Measurements from ENCODE around the gene FRMD5.

The FRMD5 gene

DNA sequence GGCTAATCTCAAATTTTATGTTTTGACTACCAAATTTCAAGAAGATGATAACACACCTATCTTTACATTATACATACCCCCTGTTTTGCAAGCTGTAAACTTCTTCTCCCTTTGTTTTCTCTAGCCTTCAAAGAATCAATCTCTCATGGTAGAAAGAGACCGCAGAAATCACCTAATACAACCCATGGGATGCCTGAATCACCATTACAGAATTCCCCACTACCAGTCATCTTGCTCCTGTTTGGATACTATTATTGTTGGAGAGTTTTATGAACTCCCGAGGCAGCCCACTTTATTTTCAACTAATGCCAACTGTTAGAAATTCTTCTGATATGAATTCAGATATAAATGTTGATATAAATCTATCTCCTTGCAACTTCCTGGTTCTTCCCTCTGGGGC lies 110.9 kb downstream of the FRMD5 start:
- Histone ChIP-seq H3K79me2 (ENCODE audit: insufficient read depth, low read depth) (no peaks in the 10 kb centered on the region), H2AFZ (ENCODE audit: low read depth) (no peak overlapping the region), H3K27ac (no peak overlapping the region)

DNA sequence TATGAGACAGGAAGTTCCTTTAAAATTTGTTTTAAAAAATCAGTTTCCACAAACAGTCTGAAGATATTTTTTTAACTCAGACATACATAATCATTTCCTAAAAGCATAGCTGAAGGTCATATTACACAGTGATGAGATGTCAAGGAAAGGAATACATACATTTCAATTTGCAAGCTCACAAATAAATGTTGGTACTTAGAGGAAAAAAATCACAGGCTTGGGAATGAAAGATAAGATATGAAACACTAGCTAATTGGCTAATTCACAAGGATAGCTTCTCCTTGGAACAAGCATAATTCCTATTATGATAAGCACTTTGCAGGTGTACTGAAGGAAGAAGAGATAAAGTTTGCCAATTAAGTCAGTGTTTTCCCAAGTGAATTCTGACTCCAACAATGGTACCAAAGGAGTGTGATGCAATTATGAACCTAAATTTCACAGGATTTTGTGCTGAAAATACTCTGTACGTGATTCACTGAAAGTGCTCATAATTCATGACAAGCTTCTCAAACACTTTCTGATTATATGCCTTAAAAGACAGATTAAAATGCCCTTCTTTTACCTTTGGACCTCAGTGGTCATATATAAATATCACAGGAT lies 112.4 kb downstream of the FRMD5 start:
- Histone ChIP-seq H3K36me3 (ENCODE audit: insufficient read depth) (no peaks in the 10 kb centered on the region), H3K4me3 (IDR thresholded peaks at IDR 0.05; ENCODE audit: insufficient read depth, low read depth, low read length) (no peak overlapping the region), H3K79me2 (ENCODE audit: insufficient read depth, low read depth) (no peaks in the 10 kb centered on the region), H2AFZ (ENCODE audit: low read depth) (no peak overlapping the region), H4K20me1 (ENCODE audit: insufficient read depth) (no peaks in the 10 kb centered on the region), H3K4me1 (ENCODE audit: low read depth, poor library complexity, severe bottlenecking) (no peaks in the 10 kb centered on the region), H3K27ac (no peak overlapping the region), H3K9ac (no peak overlapping the region), H3K27me3 (ENCODE audit: insufficient read depth, low read depth) (no peaks in the 10 kb centered on the region), H3K4me2 (no peak overlapping the region)
- TF ChIP-seq, protein P1, sequence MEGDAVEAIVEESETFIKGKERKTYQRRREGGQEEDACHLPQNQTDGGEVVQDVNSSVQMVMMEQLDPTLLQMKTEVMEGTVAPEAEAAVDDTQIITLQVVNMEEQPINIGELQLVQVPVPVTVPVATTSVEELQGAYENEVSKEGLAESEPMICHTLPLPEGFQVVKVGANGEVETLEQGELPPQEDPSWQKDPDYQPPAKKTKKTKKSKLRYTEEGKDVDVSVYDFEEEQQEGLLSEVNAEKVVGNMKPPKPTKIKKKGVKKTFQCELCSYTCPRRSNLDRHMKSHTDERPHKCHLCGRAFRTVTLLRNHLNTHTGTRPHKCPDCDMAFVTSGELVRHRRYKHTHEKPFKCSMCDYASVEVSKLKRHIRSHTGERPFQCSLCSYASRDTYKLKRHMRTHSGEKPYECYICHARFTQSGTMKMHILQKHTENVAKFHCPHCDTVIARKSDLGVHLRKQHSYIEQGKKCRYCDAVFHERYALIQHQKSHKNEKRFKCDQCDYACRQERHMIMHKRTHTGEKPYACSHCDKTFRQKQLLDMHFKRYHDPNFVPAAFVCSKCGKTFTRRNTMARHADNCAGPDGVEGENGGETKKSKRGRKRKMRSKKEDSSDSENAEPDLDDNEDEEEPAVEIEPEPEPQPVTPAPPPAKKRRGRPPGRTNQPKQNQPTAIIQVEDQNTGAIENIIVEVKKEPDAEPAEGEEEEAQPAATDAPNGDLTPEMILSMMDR (conservative IDR thresholded peaks at IDR 0.05; ENCODE audit: low read depth, low read length) = no peak

More for the DNA sequence above, 110.9 kb downstream of the FRMD5 start:
- TF ChIP-seq, protein P1 (conservative IDR thresholded peaks at IDR 0.05; ENCODE audit: low read depth, low read length) = no peak
- no peak overlapping the region for H3K9ac ChIP-seq
- H3K4me2 ChIP-seq = no peak overlapping the region
- no peaks in the 10 kb centered on the region for H3K36me3 ChIP-seq (ENCODE audit: insufficient read depth)
- H3K4me3 ChIP-seq (IDR thresholded peaks at IDR 0.05; ENCODE audit: insufficient read depth, low read depth, low read length) = no peak overlapping the region
- H3K4me1 ChIP-seq (ENCODE audit: low read depth, poor library complexity, severe bottlenecking) = no peaks in the 10 kb centered on the region
- H3K27me3 ChIP-seq (ENCODE audit: insufficient read depth, low read depth) = no peaks in the 10 kb centered on the region
- H4K20me1 ChIP-seq (ENCODE audit: insufficient read depth) = no peaks in the 10 kb centered on the region

DNA sequence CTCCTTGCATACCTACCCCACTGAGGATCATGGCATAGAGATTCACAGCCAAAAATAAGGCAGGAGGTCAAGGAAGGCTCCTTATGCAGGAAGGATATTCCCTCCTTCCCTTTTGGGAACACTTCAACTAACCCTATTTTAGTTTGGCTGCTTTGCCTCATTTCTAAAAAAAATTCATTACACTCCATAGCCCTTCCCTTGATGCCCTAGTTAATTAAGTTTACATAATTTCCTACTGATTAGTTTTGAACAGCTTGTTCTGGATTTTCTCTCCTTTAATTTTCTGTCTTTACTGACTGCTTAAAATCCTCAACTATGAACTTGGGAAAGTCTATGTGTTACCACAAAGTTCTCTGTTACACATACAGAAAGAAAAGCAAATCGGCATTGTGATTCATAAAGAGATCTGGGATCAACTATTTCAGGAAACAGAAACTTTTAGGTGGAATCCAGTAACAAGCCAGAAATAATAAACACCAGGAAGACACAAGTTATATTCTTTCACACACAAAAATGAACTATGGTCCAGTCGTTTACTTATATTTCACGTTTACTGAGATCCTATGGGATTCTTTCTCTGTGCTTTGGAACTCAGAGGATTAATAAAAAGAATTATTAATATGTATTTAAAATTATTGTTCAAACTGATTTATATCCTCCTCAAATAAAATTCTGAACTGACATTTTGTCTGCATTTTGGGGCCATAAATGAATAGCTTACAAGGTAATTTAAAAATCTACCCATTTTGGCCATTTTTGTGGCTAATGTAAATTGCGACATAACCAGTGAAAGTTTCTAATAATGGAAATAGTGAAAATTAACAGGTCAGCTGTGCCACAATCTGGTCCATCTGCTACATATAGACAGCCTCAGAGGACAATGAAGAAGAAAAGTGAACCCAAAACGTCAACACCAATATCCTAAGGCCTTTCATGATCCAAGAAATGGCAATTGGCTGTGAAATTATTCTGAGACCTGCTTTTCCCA lies 113.8 kb downstream of the FRMD5 start:
- H3K36me3 ChIP-seq (ENCODE audit: insufficient read depth) = no peaks in the 10 kb centered on the region
- no peaks in the 10 kb centered on the region for H3K27me3 ChIP-seq (ENCODE audit: insufficient read depth, low read depth)
- TF ChIP-seq, protein P1 (conservative IDR thresholded peaks at IDR 0.05; ENCODE audit: low read depth, low read length) = no peak
- H4K20me1 ChIP-seq (ENCODE audit: insufficient read depth) = no peaks in the 10 kb centered on the region
- no peaks in the 10 kb centered on the region for H3K79me2 ChIP-seq (ENCODE audit: insufficient read depth, low read depth)
- H3K4me1 ChIP-seq (ENCODE audit: low read depth, poor library complexity, severe bottlenecking) = no peaks in the 10 kb centered on the region
- no peak overlapping the region for H3K4me3 ChIP-seq (IDR thresholded peaks at IDR 0.05; ENCODE audit: insufficient read depth, low read depth, low read length)
- H3K4me2 ChIP-seq = no peak overlapping the region
- H3K9ac ChIP-seq = no peak overlapping the region
- no peak overlapping the region for H2AFZ ChIP-seq (ENCODE audit: low read depth)
- H3K27ac ChIP-seq = no peak overlapping the region

DNA sequence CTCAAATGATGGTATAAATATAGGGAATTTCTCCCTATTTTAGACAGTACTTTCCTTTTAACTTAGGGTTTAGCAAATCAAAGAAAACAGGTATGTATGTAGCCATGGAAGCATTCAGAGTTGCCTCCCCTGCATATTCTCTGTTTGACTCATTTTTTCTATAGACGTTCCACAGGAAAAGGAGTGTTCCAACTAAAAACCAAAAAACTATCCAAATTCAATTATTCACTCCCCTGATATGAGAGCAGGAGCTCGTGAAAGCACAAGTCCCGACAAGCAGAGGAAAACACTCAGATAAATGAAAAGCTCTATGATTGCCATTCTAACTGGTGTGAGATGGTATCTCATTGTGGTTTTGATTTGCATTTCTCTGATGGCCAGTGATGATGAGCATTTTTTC lies 119.5 kb downstream of the FRMD5 start:
- Histone ChIP-seq H2AFZ (ENCODE audit: low read depth) (no peak overlapping the region), H3K27me3 (ENCODE audit: insufficient read depth, low read depth) (no peaks in the 10 kb centered on the region), H3K9ac (no peak overlapping the region), H3K27ac (no peak overlapping the region), H3K4me2 (no peak overlapping the region), H3K4me3 (IDR thresholded peaks at IDR 0.05; ENCODE audit: insufficient read depth, low read depth, low read length) (no peak overlapping the region), H3K79me2 (ENCODE audit: insufficient read depth, low read depth) (no peaks in the 10 kb centered on the region), H3K36me3 (ENCODE audit: insufficient read depth) (no peaks in the 10 kb centered on the region), H4K20me1 (ENCODE audit: insufficient read depth) (no peaks in the 10 kb centered on the region), H3K4me1 (ENCODE audit: low read depth, poor library complexity, severe bottlenecking) (no peaks in the 10 kb centered on the region)
- TF ChIP-seq, protein P1 (conservative IDR thresholded peaks at IDR 0.05; ENCODE audit: low read depth, low read length) = no peak
